Neural progenitor cell (in vitro differentiated cells): ENCODE results near the gene DNAJC18.

Source experiments
- CTCF ChIP-seq: fragments of 200-600 bp; sonication (generic); IDR thresholded peaks from 2 replicates; pipeline ENCODE4 v1.5.1; 2017; ENCODE audit warnings: antibody characterized with exemption, mild to moderate bottlenecking
- EZH2 ChIP-seq: fragments of 200-600 bp; sonication (generic); IDR thresholded peaks from 2 replicates; pipeline ENCODE4 v1.6.1; 2017; ENCODE audit warnings: antibody characterized with exemption, mild to moderate bottlenecking, moderate library complexity
- EZH2phosphoT487 ChIP-seq: fragments of 200-600 bp; sonication (generic); IDR thresholded peaks from 2 replicates; pipeline ENCODE4 v1.6.1; 2017; ENCODE audit warnings: antibody characterized with exemption

- TF ChIP-seq CTCF (no peak), EZH2 (no peak), EZH2phosphoT487 (no peak)
Observed at GRCh38 chr5:139445325-139446170, 6.2 kb upstream of the DNAJC18 start.
